NCI-H1105 treated with DMSO at 0.1 percent for 48 hours (cell line): ENCODE results near the gene GDE1.

Experiments used
- DNase-seq: peaks from one replicate; lab custom pipeline; 2025; lab: John Stamatoyannopoulos, UW

GDE1 gene

DNA sequence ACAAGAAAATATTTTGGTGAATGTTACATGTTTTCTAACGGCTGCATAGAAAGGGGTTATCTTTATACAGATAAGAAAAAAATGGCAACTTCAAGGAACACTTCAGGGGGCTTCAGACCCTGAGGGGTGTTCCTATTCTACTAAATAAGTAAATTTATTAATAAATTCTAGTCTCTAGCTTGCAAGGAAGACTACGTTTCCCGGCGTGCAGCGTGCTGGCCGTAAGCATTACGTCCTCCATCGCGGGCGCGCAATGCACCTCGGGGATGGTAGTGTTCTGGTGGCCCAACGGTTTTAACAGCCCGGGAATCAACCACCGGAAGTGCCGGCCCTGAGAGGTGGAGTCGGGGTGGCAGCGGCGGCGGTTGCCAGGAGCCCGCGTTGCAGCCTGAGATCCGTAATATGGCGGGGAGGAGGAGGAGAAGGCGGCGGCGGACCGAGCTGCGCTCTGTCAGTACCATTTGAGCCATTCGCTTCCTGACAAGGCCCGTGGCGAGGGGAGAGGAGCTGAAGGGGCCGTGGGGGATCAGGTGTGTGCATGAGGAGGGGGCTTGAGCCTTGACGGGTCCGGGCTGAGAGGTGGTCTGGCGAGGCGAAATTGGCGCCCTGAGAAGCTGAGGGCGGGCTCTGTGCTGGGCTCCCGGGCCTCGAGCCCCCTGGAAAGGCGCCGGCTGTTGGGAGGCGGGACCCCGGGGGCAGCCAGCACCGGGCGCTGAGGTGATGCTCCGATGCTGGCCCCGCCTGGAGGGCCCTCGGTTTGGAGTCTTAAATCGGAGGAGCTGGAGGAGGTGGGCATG, 1.9 kb upstream of the GDE1 start, which contains the start of gene CCP110:
Gene CCP110 (plus strand): TSS at position 384 of the 797 bp plus-strand sequence. CDS start 3,940 bp downstream, outside the sequence.
- DNase-seq: peak; percentile 77

DNA sequence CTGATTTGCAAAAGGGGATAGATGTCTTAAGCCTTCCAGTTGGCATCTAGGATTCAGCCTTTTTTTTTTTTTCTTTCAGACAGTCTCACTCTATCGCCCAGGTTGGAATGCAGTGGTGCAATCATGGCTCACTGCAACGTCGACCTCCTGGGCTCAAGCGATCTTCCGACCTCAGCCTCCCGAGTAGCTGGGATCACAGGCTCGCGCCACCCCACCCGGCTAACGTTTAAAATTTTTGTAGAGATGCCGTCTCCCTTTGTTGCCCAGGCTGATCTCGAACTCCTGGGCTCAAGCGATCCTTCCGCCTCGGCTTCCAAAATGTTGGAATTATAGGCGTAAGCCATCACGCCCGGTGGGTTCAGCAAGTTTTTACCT, 1.3 kb upstream of the GDE1 start:
- no peak for DNase-seq

DNA sequence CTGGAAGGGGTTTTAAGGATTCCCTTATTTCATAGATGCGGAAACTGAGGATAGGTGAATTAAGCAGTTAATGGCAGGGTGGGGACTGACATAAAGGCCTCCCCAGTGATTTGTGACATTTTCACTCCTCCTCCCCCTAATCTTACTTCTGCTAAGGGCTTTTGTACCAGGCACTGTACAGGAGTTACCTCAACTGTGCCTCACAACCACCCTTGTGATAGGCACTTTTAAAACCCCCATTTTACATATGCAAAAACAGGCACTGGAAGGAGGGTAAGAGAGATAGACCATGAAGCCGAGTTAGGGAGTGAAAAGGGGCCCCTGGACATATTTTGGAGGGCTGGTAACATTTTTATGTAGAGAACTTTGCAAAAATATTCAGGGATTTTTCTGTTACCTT, 862 bp upstream of the GDE1 start:
- DNase-seq: no peak

DNA sequence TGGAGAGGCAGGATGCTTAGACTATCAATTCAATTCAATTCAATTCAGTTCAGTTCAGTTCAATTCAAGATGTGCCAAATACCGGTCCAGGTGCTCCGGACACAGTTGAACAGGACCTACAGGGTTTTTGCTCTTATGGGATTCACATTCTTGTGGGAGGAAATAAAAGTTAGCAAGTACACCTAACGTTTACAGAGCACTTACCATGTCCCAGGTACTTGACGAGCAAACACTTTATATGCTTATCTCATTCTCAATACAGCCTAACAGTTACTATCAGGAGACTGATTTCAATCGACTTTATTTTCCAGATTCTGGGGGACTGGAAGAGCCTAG, 467 bp upstream of the GDE1 start:
- no peak for DNase-seq

DNA sequence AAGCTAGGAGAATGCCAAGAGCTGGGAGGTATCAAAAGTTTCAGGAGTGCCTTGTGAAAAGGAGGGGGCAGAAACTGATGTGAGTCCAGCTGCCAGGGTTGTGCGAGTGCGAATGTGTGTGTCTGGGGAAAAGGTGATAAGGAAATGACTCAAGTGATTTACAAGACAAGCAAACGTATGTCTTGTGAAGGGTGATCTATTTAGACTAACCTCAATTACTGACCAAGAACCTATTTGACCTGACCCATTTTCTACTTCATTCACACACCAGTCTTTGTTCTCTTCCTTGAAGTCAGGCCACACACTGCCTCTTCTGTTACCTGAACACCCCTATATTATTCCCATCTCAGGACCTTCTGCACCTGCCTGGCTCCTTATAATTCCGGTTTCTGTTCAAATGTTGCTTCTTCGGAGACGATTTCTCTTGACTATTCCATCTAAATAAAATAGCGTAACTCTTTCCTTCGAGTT, 1.0 kb downstream of the GDE1 start:
- no peak for DNase-seq

- no peak for DNase-seq
Observed at GRCh38 chr16:19518388-19518787, 3.5 kb downstream of the GDE1 start.

DNA sequence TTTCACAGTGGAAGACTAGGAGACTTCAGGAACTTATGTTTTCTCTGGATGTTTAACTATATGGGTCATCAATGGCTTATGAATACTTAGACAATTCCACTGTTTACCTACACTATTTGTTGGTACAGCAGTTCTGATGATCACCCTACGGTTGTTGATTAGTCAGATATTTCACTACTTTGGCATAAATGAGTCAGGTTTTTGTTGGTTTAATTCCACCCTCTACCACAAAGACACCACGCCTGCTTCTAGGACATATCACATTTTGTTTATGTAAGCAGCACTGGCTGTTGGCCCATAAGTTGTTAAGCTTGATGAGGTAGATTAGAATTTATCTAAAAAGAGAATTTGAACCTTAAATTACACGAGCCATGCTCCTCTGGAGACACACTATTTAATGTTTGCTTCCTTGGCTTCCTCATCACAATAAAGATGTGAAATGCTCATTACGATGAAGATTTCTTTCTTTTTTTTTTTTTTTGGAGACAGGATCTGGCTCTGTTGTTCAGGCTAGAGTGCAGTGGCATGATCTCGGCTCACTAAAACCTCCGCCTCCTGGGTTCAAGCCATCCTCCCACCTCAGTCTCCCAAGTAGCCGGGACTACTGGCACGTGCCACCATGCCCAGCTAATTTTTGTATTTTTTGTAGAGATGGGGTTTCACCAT, 4.3 kb downstream of the GDE1 start:
- DNase-seq: no peak

GRCh38 chr16:19515757-19516156, 6.1 kb downstream of the GDE1 start:
- DNase-seq: no peak

- no peak for DNase-seq
Observed at GRCh38 chr16:19513377-19514053, 8.4 kb downstream of the GDE1 start.

DNA sequence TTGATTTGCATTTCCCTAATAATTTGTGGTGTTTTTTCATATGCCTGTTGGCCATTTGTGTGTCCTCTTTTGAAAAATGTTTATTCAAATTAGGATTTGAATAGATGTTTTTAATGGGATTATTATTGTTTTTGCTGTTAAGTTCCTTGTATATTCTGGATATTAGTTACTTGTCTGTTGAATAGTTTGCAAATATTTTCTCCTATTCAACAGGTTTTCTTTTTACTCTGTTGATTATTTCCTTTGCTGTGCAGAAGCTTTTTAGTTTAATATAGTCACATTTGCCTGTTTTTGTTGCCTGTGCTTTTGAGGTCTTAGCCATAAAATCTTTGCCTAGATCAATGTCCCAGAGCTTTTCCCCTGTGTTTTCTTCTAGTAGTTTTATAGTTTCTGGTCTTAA, 9.6 kb downstream of the GDE1 start:
- DNase-seq: no peak

GRCh38 chr16:19507867-19508266, 14.0 kb downstream of the GDE1 start:
- no peak for DNase-seq

GRCh38 chr16:19506965-19507364, 14.9 kb downstream of the GDE1 start:
- DNase-seq: no peak

GRCh38 chr16:19505600-19506303, 16.1 kb downstream of the GDE1 start:
- no peak for DNase-seq

DNA sequence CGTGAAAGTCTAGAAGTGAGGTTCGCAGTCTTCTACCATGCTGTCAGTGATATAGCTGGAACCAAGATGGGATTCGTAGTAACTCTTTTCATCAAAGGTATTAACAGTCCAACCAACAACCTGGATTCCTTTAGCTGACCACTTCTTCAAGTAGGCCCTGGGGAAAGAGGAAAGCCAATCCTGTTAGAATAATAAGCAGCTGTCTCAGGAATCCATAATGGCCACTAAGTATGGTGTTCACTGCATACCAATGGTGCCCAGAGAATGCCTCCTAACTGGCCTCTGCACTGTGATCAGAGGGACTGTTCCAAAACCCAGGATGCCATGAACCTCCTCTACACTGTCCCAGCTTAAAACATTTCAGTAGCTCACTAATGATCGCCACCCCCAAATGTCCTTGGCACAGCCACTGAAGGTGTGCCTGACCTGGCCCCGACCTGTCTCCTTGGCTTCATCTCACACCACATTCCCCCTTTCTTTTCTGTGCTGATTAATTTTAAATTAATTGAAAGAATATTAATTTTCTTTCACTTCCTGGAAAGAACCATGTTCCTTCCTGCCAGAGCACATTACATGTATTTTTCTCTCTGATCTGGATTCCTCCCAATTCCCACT, 18.3 kb downstream of the GDE1 start:
- no peak for DNase-seq

GRCh38 chr16:19502395-19503131, 19.3 kb downstream of the GDE1 start:
- DNase-seq: peak; percentile 51

DNA sequence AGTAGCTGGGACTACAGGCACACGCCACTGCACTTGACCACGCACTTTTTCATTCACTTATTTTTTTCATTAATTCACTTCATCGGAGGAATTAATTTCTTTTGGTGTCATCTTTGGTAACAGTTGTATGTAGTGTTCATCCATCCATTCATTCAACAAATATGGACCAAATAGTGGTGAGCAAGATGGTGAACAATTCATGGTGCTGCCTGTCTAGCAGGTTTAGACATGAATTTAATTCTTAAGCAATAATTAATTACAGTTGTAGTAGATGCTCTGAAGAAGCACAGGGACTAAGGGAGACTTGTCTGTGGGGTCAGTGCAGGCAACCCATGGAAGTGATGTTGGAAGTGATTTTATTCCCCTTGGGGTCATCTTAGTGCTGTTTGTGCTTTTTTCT, 22.4 kb downstream of the GDE1 start:
- DNase-seq: no peak

DNA sequence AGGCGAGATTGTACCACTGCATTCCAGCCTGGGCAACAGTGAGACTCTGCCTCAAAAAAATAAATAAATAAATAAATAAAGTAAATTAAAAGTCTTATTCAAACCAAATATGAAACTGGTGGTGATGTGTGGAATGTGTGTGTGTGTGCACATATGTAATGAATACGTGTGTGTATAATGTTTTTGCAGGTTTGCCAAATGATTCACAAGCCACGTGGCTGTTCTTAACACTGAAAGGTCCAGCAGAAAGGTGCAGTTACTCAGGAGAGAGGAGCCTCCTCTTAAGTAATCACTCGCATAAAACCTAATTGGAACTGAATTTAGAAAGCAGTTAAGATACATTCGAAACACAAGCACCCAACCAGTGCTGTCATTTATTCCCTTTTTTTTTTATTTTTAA, 22.9 kb downstream of the GDE1 start:
- DNase-seq: no peak

DNA sequence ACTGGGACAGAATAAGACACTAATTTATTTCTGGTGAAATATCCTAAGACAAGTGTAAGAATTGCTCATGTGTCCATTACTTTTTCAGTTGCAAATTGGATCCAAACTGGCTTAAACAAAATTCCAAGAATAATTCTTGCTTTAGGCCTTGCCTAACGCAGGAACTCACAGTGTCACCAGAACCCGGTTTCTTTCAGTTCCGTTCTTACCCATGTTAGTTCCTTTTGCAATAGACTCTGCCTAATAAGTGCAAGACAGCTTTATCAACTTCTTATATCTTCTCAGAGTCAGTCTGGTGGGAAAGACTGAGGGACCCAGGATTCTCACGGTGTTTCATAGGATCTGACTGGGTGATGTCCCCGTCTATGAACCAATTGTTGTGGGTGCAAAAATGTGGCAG, 24.7 kb downstream of the GDE1 start:
- DNase-seq: no peak

GRCh38 chr16:19490619-19491018, 31.3 kb downstream of the GDE1 start:
- DNase-seq: no peak

DNA sequence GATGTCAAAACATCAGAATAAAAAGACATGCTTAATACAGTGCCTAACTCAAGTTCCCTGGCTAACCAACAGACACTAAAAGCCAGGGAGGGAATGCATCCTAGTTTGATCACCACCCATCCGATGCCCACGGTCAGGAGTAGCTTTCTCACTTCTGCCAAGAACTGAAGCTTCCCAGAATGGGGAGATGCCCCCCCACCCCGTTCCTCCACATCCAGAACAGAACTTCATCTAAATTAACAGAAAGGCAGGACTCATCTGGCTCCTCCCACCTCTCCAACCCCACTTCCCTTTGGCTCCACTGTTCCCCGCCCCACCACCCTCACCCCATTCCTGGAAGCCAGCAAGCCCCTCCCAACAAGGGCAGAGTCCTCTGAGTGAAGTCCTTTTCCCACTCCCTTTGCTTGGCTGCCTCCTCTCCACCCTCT, 33.7 kb downstream of the GDE1 start:
- DNase-seq: no peak

- DNase-seq: no peak
Observed at GRCh38 chr16:19486750-19487325, 35.1 kb downstream of the GDE1 start.
